HUES64 (cell line): ENCODE data around the gene HS6ST1.

Experiments used
- H3K27ac ChIP-seq: 2 replicates; pipeline ENCODE4 v1.7.0; 2013; ENCODE audit warnings: low read depth, low read length, inconsistent platforms
- H3K27me3 ChIP-seq: 2 replicates; pipeline ENCODE4 v1.6.1; 2013; ENCODE audit warnings: mild to moderate bottlenecking, low read length; ENCODE audit not compliant: insufficient read depth
- H3K36me3 ChIP-seq: 2 replicates; pipeline ENCODE4 v1.6.1; 2013; ENCODE audit warnings: mild to moderate bottlenecking, low read length; ENCODE audit not compliant: insufficient read depth
- H3K4me1 ChIP-seq: 2 replicates; pipeline ENCODE4 v1.6.1; 2013; ENCODE audit warnings: mild to moderate bottlenecking, low read length, moderate library complexity; ENCODE audit not compliant: insufficient read depth
- H3K4me3 ChIP-seq: 2 replicates; pipeline ENCODE4 v1.5.1; 2013; ENCODE audit warnings: mild to moderate bottlenecking, low read length, moderate library complexity
- H3K9ac ChIP-seq: 2 replicates; pipeline ENCODE4 v1.6.1; 2013; ENCODE audit warnings: mild to moderate bottlenecking, low read depth, low read length
- H3K9me3 ChIP-seq: 2 replicates; pipeline ENCODE4 v1.6.1; 2013; ENCODE audit warnings: low read depth, low read length; ENCODE audit not compliant: insufficient read depth
- WGBS: fragments of 150-250, 120-280 bp; methylation state at CpG from one replicate; pipeline ENCODE4 v1.1.7; 2013; ENCODE audit warnings: missing lambda C conversion rate; 5-methylcytosine and 5-hydroxymethylcytosine counted together

HS6ST1 gene

DNA sequence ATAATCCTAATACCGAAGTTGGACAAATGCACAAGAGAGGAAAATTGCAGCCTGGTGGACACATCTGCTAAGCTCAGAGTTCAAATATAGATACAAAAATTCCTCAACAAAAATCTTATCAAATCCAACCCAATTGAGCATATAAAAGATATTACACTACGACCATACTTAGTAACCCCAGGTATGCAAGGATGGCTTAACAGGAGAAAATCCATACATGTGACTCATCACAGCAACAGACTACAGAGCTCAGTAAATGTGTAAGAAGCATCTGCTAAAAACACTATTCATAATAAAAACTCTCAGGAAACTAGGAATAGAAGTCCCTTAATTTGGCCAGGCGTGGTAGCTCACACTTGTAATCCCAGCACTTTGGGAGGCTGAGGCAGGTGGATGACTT is 28.3 kb downstream of the HS6ST1 start:
- Histone ChIP-seq H3K36me3 (peaks cover 3% of the 10 kb centered on the region), H3K4me1 (peaks cover 21% of the 10 kb centered on the region), H3K4me3 (no peak overlapping the region), H3K27ac (no peak overlapping the region), H3K9ac (no peak overlapping the region), H3K27me3 (no peaks in the 10 kb centered on the region), H3K9me3 (no peaks in the 10 kb centered on the region)
- WGBS: 93% methylated on average over 3 of the region's 3 CpGs

DNA sequence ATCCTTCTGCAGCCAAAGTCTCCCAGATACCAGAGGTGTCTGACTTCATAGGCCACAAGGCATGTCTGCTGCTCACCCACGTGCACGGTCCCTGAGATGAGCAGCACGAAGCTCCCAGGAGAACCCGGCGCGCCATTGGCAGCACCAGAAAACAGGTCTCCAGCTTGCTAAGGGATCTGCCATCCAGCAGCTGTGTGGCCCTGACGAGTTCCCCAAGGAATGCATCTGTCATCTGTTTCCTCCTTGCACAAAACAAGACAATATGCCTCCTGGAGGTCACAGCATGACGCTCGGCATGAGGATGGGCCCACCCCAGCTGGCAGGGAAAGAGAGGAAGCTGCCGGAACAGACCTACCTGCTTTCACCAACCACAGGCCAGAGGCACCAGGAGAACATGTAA is 29.2 kb downstream of the HS6ST1 start:
- Histone ChIP-seq H3K4me1 (peaks cover 21% of the 10 kb centered on the region), H3K9me3 (no peaks in the 10 kb centered on the region), H3K36me3 (peaks cover 3% of the 10 kb centered on the region), H3K4me3 (no peak overlapping the region; the same call in 1 of the 2 replicates), H3K9ac (no peak overlapping the region), H3K27ac (no peak overlapping the region), H3K27me3 (no peaks in the 10 kb centered on the region)
- WGBS: 65% methylated on average over 10 of the region's 10 CpGs

DNA sequence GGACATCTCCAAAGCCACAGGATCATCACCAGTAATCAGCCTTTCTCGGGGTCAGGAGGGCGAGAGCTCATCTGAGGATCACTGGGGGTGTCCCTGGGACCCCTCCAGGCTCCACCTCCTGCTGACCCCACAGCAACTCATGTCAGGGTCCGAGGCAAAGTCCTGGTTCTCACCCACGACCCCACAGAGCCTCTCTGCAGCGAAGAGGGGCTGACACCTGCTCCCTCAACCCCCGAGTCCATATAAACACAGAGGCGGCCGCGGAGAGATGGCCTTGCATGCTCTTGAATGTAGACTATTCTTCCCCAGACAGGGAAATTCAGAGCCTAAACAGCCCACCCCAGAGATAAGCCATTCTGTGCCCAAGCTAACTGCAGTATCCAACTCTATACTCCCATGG is 29.9 kb downstream of the HS6ST1 start:
- Histone ChIP-seq H3K27ac (no peak overlapping the region), H3K9me3 (no peaks in the 10 kb centered on the region), H3K4me3 (no peak overlapping the region), H3K4me1 (peaks cover 21% of the 10 kb centered on the region), H3K9ac (no peak overlapping the region), H3K27me3 (no peaks in the 10 kb centered on the region), H3K36me3 (peaks cover 3% of the 10 kb centered on the region)
- WGBS: 90% methylated on average over 9 of the region's 9 CpGs

DNA sequence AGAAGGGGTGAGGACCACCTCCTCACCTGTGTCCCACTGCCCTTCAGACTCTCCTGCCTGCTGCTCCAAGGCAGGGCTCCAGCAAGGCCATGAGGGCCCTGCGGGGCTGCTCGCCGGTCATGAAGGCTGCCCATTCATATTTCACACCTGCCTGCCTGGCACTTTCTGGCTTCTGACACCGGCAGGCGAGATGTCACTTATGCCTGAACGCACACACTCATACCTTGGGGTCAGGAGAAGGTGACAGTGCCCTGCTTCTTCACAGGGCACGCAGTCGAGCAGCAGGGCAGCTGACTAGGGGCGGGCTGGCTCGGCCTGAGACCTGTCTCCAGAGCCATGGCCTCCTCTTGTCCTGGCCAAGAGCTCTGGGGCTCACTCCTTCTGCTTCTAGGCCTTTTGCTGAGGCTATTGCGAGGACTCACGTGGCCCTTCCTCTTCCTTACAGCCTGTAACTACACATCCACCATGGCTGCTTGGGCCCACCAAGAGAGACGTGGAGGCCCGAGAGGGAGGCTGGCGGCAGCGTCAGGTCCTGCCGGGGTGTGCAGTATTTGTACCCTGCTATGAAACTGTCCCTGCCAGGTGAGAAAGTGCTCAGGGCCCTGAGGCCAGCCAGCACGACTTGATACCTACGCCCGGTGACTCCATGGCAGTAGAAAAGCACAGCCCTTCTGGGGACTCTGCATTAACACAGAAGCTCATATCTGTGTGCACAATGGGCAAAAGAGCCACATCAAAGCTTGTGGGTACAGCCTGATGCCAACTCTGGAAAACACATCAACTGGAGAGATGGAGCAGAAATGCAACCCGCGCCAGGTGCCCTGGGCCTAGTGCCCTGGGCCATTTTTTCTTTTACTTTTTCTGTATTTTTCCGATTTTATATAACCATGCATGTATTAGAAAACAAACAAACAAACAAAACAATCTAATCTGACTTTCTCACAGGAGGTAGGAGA is 30.6 kb downstream of the HS6ST1 start:
- Histone ChIP-seq H3K4me3 (no peak overlapping the region), H3K9ac (no peak overlapping the region), H3K4me1 (peaks cover 18% of the 10 kb centered on the region), H3K27ac (no peak overlapping the region), H3K27me3 (no peaks in the 10 kb centered on the region), H3K9me3 (no peaks in the 10 kb centered on the region), H3K36me3 (peaks cover 3% of the 10 kb centered on the region)
- 95% methylated on average over 23 of the region's 23 CpGs for WGBS

DNA sequence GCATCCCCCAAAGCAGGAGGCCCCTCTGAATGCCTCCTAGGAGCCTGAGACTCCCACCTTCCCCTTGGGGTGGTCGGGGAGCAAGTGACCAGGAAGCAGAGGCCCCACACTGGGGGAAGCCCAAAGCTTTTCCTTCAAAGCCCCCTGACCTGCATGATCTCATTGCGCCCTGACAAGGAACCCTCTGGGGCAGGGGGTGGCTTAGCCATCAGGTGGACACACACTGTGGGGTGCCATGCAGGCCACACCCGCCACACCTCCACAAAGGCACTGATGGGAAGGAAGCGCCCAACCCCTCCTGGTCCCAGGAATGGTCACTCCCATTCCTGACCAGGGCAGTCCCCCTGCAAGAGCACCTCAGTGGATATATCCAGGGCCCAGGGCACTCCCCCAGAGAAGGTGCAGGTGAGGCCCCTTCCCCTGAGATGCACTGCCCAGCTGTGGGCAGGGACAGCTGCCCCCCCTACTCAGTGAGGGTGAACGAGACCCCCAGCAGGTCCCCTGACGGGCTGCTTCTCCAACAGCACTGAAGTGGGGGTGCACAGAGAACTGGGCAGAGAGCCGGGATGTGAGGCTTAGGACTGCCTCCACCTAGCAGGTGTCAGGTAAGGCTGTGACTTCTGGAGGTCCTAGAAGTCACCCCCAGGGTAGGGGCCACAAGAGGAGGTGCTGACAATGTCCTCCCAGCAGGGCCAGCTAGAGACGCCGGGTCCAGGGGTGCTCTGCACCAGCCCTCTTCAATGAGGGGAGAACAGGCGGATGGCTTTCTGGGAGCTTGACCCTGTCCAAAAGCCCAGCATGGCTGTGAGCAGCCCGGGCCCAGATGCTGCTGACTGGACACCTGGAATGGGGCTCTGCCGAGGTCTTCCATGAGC is 31.5 kb downstream of the HS6ST1 start:
- Histone ChIP-seq H3K4me3 (no peak overlapping the region), H3K4me1 (peaks cover 14% of the 10 kb centered on the region), H3K9ac (no peak overlapping the region), H3K36me3 (peaks cover 3% of the 10 kb centered on the region), H3K27ac (no peak overlapping the region), H3K27me3 (no peaks in the 10 kb centered on the region), H3K9me3 (no peaks in the 10 kb centered on the region)
- 92% methylated on average over 12 of the region's 12 CpGs for WGBS

DNA sequence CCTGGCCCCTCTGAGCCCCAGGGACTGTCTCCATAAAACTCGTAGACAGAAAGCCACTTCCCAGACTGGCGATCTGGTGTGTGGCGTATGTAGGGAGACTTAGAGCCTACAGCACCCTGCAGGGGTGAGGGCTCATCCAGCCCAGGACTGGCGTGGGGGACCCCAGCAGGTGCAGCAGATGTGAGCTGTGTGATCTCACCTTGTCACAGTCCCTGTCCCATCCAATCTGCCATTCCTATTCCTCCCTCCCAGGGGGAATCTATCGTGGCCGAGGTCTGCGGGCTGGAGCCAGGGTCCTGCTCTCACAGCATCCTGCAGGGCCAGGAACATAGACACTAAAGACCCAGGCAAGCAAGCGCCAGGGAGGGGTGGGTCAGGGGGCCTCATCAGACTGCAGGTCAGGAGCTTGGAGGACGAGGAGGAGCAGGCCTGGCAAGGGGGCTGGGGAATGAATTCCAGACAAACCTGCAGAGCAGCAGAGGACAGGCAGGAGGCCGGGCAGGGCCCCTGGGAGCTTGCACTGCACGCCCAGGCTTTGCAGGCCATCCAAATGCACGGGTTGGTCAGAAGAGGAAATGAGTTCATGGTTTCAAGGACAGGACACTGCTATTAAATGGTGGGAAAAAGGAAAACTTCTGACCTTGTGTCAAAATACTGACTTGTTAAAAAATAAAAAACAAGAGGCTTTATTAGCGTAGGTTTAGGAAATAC is 32.5 kb downstream of the HS6ST1 start:
- H3K36me3 ChIP-seq: peaks cover 3% of the 10 kb centered on the region
- H3K27me3 ChIP-seq: no peaks in the 10 kb centered on the region
- H3K4me1 ChIP-seq: peaks cover 17% of the 10 kb centered on the region
- no peak overlapping the region for H3K27ac ChIP-seq
- H3K4me3 ChIP-seq: no peak overlapping the region
- 91% methylated on average over 13 of the region's 13 CpGs for WGBS
- no peak overlapping the region for H3K9ac ChIP-seq
- H3K9me3 ChIP-seq: no peaks in the 10 kb centered on the region

DNA sequence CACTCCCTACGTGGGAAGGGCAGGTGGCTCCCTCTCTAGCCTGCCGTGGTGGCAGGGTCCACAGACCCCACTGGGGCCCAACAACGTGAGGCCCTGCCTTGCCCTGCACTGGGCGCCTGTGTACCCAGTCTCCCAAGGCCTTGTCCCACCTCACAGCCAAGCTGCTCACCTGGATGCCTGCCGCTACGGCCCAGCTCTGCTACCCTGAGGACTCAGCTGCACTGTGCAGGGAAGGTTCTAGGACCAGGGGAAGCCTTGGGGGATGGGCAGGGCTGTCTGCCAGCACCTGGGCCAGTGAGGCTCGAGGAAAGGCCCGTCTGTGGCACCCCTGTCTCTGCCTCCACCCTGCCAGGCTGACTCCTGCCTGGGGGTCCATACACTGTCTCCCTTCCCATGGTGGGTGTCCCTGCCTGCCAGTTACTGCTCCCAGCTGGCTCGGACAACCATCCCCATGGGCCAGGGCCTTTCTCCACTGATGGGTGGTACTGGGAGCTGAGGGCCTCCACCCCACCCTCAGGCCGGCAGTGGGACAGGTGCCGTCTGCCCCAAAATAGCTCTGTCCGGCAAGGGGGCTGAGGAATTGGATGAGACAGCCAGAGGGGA is 33.2 kb downstream of the HS6ST1 start:
- H3K27me3 ChIP-seq: no peaks in the 10 kb centered on the region
- H3K36me3 ChIP-seq: peaks cover 3% of the 10 kb centered on the region
- H3K27ac ChIP-seq: no peak overlapping the region
- no peak overlapping the region for H3K4me3 ChIP-seq
- H3K4me1 ChIP-seq: peaks cover 21% of the 10 kb centered on the region
- no peaks in the 10 kb centered on the region for H3K9me3 ChIP-seq
- H3K9ac ChIP-seq: no peak overlapping the region
- WGBS: 93% methylated on average over 12 of the region's 12 CpGs

DNA sequence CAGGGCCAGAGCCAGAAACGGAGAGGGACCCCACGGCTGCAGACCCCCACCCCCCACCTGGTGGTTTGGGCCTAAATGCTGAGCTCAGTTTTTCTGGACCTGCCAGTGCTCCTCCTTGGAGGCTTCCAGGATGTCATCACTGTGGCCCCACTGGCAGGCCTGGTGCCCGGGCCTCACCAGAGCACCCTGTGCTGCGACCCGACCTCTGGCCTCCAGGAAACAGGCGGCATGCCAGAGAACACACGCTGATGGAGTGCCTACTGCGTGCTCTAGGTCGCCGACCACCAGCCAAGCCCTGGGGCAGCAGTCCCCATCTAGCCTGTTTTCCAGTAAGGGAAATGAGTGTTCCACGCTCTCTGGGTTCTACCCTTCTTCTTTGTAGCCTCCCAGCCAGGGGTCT is 33.8 kb downstream of the HS6ST1 start:
- Histone ChIP-seq H3K4me3 (no peak overlapping the region), H3K4me1 (peaks cover 17% of the 10 kb centered on the region), H3K27ac (no peak overlapping the region), H3K9ac (no peak overlapping the region), H3K36me3 (peaks cover 3% of the 10 kb centered on the region), H3K27me3 (no peaks in the 10 kb centered on the region), H3K9me3 (no peaks in the 10 kb centered on the region)
- WGBS: 96% methylated on average over 11 of the region's 11 CpGs

DNA sequence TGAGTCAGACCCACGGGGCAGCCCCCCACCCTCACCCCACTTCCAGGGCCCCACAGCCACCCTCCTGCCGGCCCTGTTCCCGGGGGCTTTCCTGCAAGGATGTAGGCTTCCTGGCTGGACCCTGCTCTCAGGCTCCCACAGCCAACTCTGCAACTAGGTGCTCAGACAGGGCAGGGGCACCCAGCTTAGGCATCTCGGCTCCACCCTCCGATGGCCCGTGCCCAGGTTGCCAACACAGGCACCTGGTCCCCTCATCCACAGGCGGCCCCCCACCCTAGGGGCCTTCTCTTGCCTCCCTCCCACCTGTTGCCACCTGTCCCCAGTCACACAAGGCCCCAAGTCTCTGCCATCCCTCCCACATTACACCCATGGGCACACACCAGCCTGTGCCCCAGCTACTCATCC is 34.6 kb downstream of the HS6ST1 start:
- H3K27me3 ChIP-seq: no peaks in the 10 kb centered on the region
- H3K4me1 ChIP-seq: peaks cover 9% of the 10 kb centered on the region
- no peaks in the 10 kb centered on the region for H3K9me3 ChIP-seq
- H3K9ac ChIP-seq: no peak overlapping the region
- no peak overlapping the region for H3K27ac ChIP-seq
- peaks cover 3% of the 10 kb centered on the region for H3K36me3 ChIP-seq
- H3K4me3 ChIP-seq: no peak overlapping the region
- WGBS: 91% methylated on average over 7 of the region's 7 CpGs

DNA sequence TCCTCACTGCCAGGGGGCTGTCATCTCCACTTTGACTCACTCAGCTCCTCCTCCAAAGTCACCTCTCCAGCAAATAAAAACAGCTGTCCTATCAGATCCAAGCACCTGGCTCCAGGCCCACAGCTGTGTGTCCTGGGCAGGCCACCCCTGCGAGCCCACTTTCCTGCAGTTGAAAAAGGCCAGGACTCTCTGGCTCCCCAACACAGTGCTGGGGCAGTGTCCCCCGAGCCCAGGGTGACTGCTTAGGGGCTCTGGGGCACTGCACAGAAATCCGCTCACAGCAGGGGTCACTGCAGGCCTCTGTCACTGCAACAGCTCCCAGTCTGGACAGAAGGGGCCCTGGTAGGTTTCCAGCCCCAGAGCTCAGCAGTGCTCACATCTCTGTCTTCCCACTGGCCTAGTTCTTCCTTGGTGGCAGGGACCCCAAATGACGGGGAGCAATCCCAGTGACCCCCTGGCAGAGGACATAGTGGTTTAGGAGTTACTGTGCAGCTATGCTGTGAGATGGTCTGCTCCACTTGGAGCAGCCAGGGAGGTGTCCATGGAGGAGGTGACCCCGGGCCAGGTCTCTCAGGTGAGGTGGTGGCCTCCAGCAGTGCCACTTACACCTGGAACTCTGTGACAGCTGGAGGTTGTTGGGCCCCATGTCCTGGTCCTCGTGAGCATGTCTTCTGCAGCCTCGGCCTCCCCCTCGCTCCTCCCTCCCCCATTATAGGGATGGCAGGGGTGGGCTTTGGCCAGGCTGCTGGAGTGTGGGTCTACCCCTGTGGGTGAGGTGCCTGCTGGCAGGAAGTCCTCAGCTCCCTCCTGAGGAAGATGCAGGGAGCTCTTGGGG is 35.5 kb downstream of the HS6ST1 start:
- Histone ChIP-seq H3K36me3 (peaks cover 3% of the 10 kb centered on the region), H3K4me1 (peaks cover 7% of the 10 kb centered on the region; the same call in 1 of the 2 replicates), H3K27ac (no peak overlapping the region), H3K4me3 (no peak overlapping the region), H3K9me3 (no peaks in the 10 kb centered on the region), H3K9ac (no peak overlapping the region), H3K27me3 (no peaks in the 10 kb centered on the region)
- 91% methylated on average over 6 of the region's 8 CpGs for WGBS
